22Rv1 (cell line): ENCODE results near the gene INPP5A.

Source experiments
- H3K27ac ChIP-seq: fragments of 450-650 bp; 2 replicates; pipeline ENCODE4 v1.5.1; 2017
- ZFX ChIP-seq: fragments of 450-650 bp; IDR thresholded peaks from 2 replicates; pipeline ENCODE4 v1.6.1; 2017; ENCODE audit warnings: antibody characterized with exemption, borderline replicate concordance
- TF ChIP-seq, protein P1 (sequence below): fragments of 450-650 bp; IDR thresholded peaks from 2 replicates; pipeline ENCODE4 v1.5.1; 2017; ENCODE audit warnings: mild to moderate bottlenecking

The INPP5A gene

DNA sequence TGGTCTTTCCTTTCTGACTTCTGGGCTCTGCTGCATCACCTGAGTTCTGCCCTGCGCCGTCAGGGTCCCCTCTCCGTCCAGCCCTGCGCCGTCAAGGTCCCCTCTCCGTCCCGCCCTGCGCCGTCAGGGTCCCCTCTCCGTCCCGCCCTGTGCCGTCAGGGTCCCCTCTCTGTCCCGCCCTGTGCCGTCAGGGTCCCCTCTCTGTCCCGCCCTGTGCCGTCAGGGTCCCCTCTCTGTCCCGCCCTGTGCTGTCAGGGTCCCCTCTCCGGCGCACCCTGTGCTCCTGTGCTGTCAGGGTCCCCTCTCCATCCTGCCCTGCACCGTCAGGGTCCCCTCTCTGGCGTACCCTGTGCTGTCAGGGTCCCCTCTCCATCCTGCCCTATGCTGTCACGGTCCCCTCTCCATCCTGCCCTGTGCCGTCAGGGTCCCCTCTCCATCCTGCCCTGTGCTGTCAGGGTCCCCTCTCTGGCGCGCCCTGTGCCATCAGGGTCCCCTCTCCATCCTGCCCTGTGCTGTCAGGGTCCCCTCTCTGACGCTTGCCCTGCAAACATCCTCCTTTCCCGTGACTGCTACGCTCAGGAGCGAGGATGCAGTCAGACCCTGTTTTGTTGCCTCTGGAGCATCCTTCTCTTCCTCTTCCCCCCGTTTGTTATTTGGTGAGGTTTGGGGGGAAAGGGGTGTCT, 66.4 kb downstream of the INPP5A start:
- TF ChIP-seq, protein P1, sequence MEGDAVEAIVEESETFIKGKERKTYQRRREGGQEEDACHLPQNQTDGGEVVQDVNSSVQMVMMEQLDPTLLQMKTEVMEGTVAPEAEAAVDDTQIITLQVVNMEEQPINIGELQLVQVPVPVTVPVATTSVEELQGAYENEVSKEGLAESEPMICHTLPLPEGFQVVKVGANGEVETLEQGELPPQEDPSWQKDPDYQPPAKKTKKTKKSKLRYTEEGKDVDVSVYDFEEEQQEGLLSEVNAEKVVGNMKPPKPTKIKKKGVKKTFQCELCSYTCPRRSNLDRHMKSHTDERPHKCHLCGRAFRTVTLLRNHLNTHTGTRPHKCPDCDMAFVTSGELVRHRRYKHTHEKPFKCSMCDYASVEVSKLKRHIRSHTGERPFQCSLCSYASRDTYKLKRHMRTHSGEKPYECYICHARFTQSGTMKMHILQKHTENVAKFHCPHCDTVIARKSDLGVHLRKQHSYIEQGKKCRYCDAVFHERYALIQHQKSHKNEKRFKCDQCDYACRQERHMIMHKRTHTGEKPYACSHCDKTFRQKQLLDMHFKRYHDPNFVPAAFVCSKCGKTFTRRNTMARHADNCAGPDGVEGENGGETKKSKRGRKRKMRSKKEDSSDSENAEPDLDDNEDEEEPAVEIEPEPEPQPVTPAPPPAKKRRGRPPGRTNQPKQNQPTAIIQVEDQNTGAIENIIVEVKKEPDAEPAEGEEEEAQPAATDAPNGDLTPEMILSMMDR: no peak
- no peak overlapping the region for H3K27ac ChIP-seq

DNA sequence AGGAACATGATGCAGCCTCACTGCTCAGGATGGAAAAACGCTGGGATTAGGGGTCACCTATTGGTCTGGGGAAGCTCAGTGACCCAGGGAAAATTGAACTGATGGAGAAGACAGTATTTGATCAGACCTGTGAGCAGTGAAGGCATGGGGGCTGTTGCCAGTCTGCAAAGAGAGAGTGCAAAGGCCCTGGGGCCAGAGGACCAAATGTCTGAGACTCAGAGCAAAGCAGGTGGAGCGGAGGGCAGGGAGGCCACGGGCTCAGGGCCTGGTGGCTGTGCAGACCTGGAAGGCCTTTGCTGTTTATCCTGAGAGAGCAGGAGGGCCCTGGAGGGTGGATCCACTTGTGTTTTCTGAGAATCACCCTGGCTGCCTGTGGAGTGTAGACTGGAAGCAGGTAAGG, 67.1 kb downstream of the INPP5A start:
- no peak overlapping the region for H3K27ac ChIP-seq
- TF ChIP-seq ZFX: no peak
- TF ChIP-seq, protein P1: no peak

DNA sequence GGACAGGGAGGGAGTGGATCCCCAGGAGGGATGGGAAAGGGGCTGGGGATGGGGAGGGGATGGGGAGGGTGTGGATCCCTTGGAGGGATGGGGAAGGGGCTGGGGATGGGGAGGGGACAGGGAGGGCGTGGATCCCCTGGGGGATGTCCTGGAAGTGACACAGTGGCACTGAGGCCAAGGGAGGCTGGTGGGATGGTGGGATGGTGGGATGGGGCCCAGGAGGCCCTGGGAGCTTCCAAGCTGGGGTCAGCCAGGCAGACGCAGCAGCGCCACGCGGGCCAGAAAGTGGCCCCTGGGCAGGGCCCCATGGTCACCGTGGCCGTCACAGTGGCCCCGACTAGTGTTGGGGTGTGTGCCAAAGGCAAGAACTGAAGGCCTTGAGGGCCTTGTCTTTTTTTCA, 67.8 kb downstream of the INPP5A start:
- TF ChIP-seq ZFX: no peak
- TF ChIP-seq, protein P1: no peak
- H3K27ac ChIP-seq: no peak overlapping the region

DNA sequence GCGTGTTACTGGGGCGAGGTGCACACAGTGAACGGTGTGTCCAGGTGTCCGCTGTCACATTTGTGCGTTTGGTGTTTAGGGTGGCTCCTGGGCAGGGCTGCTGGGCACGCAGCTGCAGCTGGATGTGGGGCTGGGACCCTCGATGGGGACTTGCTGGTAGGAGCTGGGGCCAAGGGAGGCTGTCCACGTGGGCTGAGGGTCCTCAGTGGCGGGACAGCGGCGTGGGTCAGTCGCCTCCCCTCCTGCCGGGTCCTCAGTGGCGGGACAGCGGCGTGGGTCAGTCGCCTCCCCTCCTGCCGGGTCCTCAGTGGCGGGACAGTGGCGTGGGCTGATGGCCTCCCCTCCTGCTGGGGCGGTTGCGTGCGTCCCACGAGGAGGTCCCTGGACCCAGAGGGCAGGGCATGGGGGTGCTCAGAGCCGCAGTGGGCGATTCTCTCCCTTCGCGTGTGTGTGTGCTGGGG, 68.5 kb downstream of the INPP5A start:
- no peak for TF ChIP-seq ZFX
- TF ChIP-seq, protein P1: no peak

DNA sequence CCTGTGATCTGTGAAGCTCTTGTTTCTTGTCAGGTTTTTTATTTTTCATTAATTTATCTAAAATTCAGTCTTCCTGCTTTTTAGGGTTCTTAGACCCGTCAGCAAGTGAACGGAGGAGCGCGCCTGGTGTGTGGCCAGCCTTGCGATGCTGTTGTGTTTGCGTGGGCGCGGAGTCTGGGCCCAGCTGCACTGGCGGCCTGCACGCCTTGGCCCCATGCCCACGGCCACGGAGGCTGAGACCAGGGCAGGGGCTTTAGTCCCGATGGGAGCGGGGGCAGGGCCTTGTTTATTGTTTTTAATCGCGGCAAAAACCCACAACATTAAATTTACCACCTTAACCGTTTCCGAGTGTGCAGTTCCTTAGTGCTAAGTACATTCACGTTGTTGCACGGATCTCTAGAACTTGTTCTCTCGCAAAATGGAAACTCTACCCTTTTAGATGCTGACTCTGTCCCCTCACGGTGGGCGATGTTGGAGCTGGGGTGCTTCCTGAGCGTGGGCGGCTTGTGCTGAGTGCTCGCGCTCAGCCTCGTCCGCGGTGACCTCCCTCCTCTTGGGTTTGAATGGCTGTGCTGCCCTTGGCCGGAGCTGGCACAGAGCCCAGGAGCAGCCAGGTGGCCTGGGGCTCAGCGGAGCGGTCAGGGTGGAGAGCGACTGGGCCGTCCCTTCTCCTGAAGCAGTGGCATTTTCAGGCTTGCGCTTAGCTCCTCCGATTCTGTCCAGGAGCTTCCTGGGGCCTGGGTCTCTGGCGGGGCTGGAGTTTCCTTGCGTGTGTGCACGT, 69.1 kb downstream of the INPP5A start:
- H3K27ac ChIP-seq: no peak overlapping the region
- TF ChIP-seq, protein P1: no peak
- TF ChIP-seq ZFX: no peak

More for the DNA sequence above, 68.5 kb downstream of the INPP5A start:
- H3K27ac ChIP-seq: no peak overlapping the region

DNA sequence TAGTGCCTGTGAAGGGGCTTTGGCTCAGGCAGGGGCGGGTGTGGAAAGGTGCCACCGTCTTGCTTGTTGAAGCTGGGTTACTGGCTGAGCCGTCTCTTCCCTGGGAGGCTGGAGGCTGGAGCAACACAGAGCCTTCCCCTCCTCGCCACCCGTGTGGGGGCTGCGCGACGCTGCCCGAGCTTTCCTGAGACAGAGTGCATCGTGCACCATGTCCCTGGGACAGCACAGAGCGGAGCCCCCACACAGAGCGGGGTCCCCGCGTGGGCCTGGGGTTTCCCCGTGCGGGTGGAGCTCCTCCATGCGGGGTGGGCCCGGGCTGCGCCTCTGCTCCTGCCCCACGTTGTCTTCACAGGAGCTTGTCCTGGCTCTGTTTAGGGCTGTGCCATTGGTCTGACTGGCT, 69.9 kb downstream of the INPP5A start:
- TF ChIP-seq, protein P1: no peak
- TF ChIP-seq ZFX: no peak
- H3K27ac ChIP-seq: no peak overlapping the region

DNA sequence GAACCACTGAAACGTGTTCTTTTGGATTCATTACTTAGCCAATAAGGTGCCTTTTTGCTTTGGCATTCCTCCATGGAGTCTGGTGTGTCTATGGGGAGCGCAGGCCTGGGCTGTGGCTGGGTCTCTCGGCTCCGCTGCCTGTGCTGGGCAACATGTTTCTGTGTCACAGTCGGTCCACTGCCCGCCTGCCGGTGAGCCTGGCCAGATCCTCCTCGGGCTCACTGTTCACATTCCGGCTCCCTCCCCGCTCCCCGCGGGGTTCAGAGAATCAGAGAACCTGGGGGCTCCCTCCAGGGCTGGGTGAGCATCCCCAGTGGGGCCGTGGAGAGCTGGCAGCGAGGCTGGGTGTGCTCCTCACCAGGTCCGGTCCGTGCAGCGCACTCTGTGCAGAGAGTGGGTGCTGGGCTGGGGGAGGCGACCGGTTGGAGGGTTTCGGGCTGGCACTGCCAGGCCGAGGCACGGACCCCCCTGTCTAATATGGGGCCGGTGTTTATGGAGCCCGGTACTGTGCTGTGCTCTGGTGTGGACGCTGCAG, 70.4 kb downstream of the INPP5A start:
- TF ChIP-seq, protein P1: no peak
- no peak for TF ChIP-seq ZFX
- no peak overlapping the region for H3K27ac ChIP-seq
